GM23248 (cell line): ENCODE results near the gene LAMB1. TPM values are rescaled to one million over a fixed set of nuclear protein-coding genes. Genes with fewer than 3 reads are reported as not detected.
A peak's percentile ranks its signal among the peaks of the same experiment; 100 is the strongest.

Source experiments
- DNase-seq: peaks from one replicate; pipeline ENCODE4 v3.0.0-alpha.2; 2015
- H2AFZ ChIP-seq: fragments of 200-600 bp; sonication (generic); 2 replicates; pipeline ENCODE4 v1.6.1; 2016; ENCODE audit warnings: antibody characterized with exemption
- H3F3A ChIP-seq: fragments of 200-600 bp; sonication (generic); 2 replicates; pipeline ENCODE4 v1.6.1; 2016; ENCODE audit warnings: mild to moderate bottlenecking, antibody characterized with exemption, mixed run types; ENCODE audit not compliant: insufficient read depth
- H3K27ac ChIP-seq: fragments of 200-600 bp; sonication (generic); 2 replicates; pipeline ENCODE4 v1.5.1; 2016; ENCODE audit warnings: mild to moderate bottlenecking
- H3K27me3 ChIP-seq: fragments of 200-600 bp; sonication (generic); replicated peaks from 2 replicates; pipeline ENCODE4 v1.6.1; 2016; ENCODE audit warnings: mild to moderate bottlenecking; ENCODE audit not compliant: insufficient read depth
- H3K36me3 ChIP-seq: fragments of 200-600 bp; sonication (generic); 2 replicates; pipeline ENCODE4 v1.6.1; 2016; ENCODE audit warnings: low read depth, mild to moderate bottlenecking
- H3K4me1 ChIP-seq: fragments of 200-600 bp; sonication (generic); 2 replicates; pipeline ENCODE4 v1.6.1; 2016; ENCODE audit warnings: mild to moderate bottlenecking; ENCODE audit not compliant: insufficient read depth
- H3K4me2 ChIP-seq: fragments of 200-600 bp; sonication (generic); one replicate; pipeline ENCODE4 v1.6.1; 2016; ENCODE audit warnings: mild to moderate bottlenecking; ENCODE audit not compliant: unreplicated experiment
- H3K4me3 ChIP-seq: fragments of 200-600 bp; sonication (generic); 2 replicates; pipeline ENCODE4 v1.5.1; 2016; ENCODE audit warnings: mild to moderate bottlenecking
- H3K79me2 ChIP-seq: fragments of 200-600 bp; sonication (generic); 2 replicates; pipeline ENCODE4 v1.6.1; 2016; ENCODE audit warnings: mild to moderate bottlenecking; ENCODE audit not compliant: insufficient read depth
- H3K9ac ChIP-seq: fragments of 200-600 bp; sonication (generic); 2 replicates; pipeline ENCODE4 v1.6.1; 2016; ENCODE audit warnings: mild to moderate bottlenecking
- H3K9me2 ChIP-seq: fragments of 200-600 bp; sonication (generic); 2 replicates; pipeline ENCODE4 v1.6.1; 2016; ENCODE audit warnings: mixed run types, mild to moderate bottlenecking, moderate library complexity; ENCODE audit not compliant: insufficient read depth
- H3K9me3 ChIP-seq: fragments of 200-600 bp; sonication (generic); one replicate; pipeline ENCODE4 v1.6.1; 2017; ENCODE audit warnings: low read depth
- H4K20me1 ChIP-seq: fragments of 200-600 bp; sonication (generic); 2 replicates; pipeline ENCODE4 v1.6.0; 2016; ENCODE audit not compliant: insufficient read depth
- EZH2 ChIP-seq: fragments of 200-600 bp; sonication (generic); IDR thresholded peaks from 2 replicates; pipeline ENCODE4 v1.6.1; 2018; ENCODE audit warnings: antibody characterized with exemption, mild to moderate bottlenecking; ENCODE audit not compliant: insufficient read depth, poor library complexity, severe bottlenecking
- EZH2phosphoT487 ChIP-seq: fragments of 200-600 bp; sonication (generic); IDR thresholded peaks from 2 replicates; pipeline ENCODE4 v1.6.1; 2018; ENCODE audit warnings: antibody characterized with exemption, moderate library complexity, mild to moderate bottlenecking, low read depth; ENCODE audit not compliant: insufficient read depth
- WGBS, 2 experiments: methylation state at CpG; one replicate each; pipeline ENCODE4 v1.1.6; 2015 to 2017; ENCODE audit warnings: low lambda C conversion rate in 2 of 2, low coverage in 1 of 2; ENCODE audit errors: missing lambda C conversion rate in 2 of 2; 5-methylcytosine and 5-hydroxymethylcytosine counted together
- in situ Hi-C: fragments of 300-500 bp; cut with MboI; formaldehyde crosslinking; loops from 2 replicates; pipeline ENCODE4 v1.15.0; 2020
- polyA plus RNA-seq: library from polyadenylated mRNA; unstranded; fragments of >200 nt; fragmentation: Nextera tagmentation; extraction: Ambion mirVana; gene quantifications from 2 replicates; pipeline ENCODE4 v1.2.1, GENCODE V29; 2016
- total RNA-seq: library from RNA; depleted of rRNA; stranded (reverse); fragments of >200 nt; shearing (Covaris generic); gene quantifications from 2 replicates; pipeline ENCODE4 v1.2.3, GENCODE V29; 2014

Gene LAMB1
- total and polyA plus RNA-seq, 2 experiments from 2014 or later = 108 to 135 TPM

GRCh38 chr7:107914831-107915230, 88.1 kb downstream of the LAMB1 start:
- Histone ChIP-seq H3K4me1 (peaks cover 15% of the 10 kb centered on the region), H3K79me2 (peaks cover 43% of the 10 kb centered on the region), H3K4me2 (no peak overlapping the region), H3K9me3 (no peaks in the 10 kb centered on the region), H3K9ac (no peak overlapping the region), H3K27me3 (no peaks in the 10 kb centered on the region), H3K4me3 (no peak overlapping the region), H2AFZ (no peak overlapping the region), H4K20me1 (no peaks in the 10 kb centered on the region), H3F3A (peaks cover 41% of the 10 kb centered on the region; the same call in 1 of the 2 replicates), H3K36me3 (peaks cover 63% of the 10 kb centered on the region), H3K9me2 (no peaks in the 10 kb centered on the region), H3K27ac (no peak overlapping the region)
- in situ Hi-C loops = no loop called here
- no peak for DNase-seq
- WGBS, 2 experiments = 47 to 63% methylated on average over 1 of the region's 1 CpG
- TF ChIP-seq EZH2 (no peak), EZH2phosphoT487 (no peak)

- H3K36me3 ChIP-seq = peaks cover 63% of the 10 kb centered on the region
- TF ChIP-seq EZH2 = no peak
- no peak for TF ChIP-seq EZH2phosphoT487
- no peaks in the 10 kb centered on the region for H3K9me2 ChIP-seq
- H2AFZ ChIP-seq = no peak overlapping the region
- no peak overlapping the region for H3K4me3 ChIP-seq
- no peaks in the 10 kb centered on the region for H3K27me3 ChIP-seq
- peaks cover 43% of the 10 kb centered on the region for H3K79me2 ChIP-seq
- 68 to 71% methylated on average over 2 of the region's 2 CpGs for whole genome bisulfite sequencing, 2 experiments
- in situ Hi-C loops = no loop called here
- H4K20me1 ChIP-seq = no peaks in the 10 kb centered on the region
- peaks cover 37% of the 10 kb centered on the region; the same call in 1 of the 2 replicates for H3F3A ChIP-seq
- H3K9ac ChIP-seq = no peak overlapping the region
- H3K27ac ChIP-seq = 0 out of 2 replicates have a peak overlapping the region, but pooled peaks have one; percentile 3
- DNase-seq = peak; percentile 32
- no peaks in the 10 kb centered on the region for H3K9me3 ChIP-seq
- no peak overlapping the region for H3K4me2 ChIP-seq
- H3K4me1 ChIP-seq = peaks cover 15% of the 10 kb centered on the region
Observed at GRCh38 chr7:107913851-107914250, 89.1 kb downstream of the LAMB1 start.

- no peak overlapping the region for H3K4me2 ChIP-seq
- H3F3A ChIP-seq = peaks cover 22% of the 10 kb centered on the region; the same call in 1 of the 2 replicates
- WGBS, 2 experiments = 50 to 52% methylated on average over 2 of the region's 2 CpGs
- H3K9me2 ChIP-seq = no peaks in the 10 kb centered on the region
- H2AFZ ChIP-seq = no peak overlapping the region
- H4K20me1 ChIP-seq = no peaks in the 10 kb centered on the region
- H3K4me3 ChIP-seq = no peak overlapping the region
- in situ Hi-C loops = no loop called here
- no peaks in the 10 kb centered on the region for H3K9me3 ChIP-seq
- H3K79me2 ChIP-seq = peaks cover 43% of the 10 kb centered on the region
- H3K36me3 ChIP-seq = peaks cover 56% of the 10 kb centered on the region
- no peak overlapping the region for H3K9ac ChIP-seq
- no peaks in the 10 kb centered on the region for H3K27me3 ChIP-seq
- H3K4me1 ChIP-seq = peaks cover 12% of the 10 kb centered on the region
- DNase-seq = no peak
- TF ChIP-seq EZH2phosphoT487 = no peak
- TF ChIP-seq EZH2 = no peak
- H3K27ac ChIP-seq = no peak overlapping the region
Observed at GRCh38 chr7:107911981-107912380, 91.0 kb downstream of the LAMB1 start.

GRCh38 chr7:107909445-107909844, 93.5 kb downstream of the LAMB1 start:
- Histone ChIP-seq H3K79me2 (peaks cover 39% of the 10 kb centered on the region), H3K4me1 (peaks cover 12% of the 10 kb centered on the region), H3K4me3 (no peak overlapping the region), H3K27me3 (no peaks in the 10 kb centered on the region), H4K20me1 (no peaks in the 10 kb centered on the region), H2AFZ (no peak overlapping the region), H3K9me3 (no peaks in the 10 kb centered on the region), H3K9ac (no peak overlapping the region), H3F3A (peaks cover 22% of the 10 kb centered on the region; the same call in 1 of the 2 replicates), H3K36me3 (peaks cover 64% of the 10 kb centered on the region), H3K9me2 (no peaks in the 10 kb centered on the region), H3K4me2 (no peak overlapping the region), H3K27ac (no peak overlapping the region)
- 100% methylated on average over 1 of the region's 1 CpG for WGBS, 2 experiments
- DNase-seq = no peak
- in situ Hi-C loops = no loop called here
- TF ChIP-seq EZH2phosphoT487 = no peak
- TF ChIP-seq EZH2 = no peak

GRCh38 chr7:107907790-107908189, 95.2 kb downstream of the LAMB1 start:
- Histone ChIP-seq H3K36me3 (peaks cover 80% of the 10 kb centered on the region), H3K9ac (no peak overlapping the region), H3K79me2 (peaks cover 40% of the 10 kb centered on the region), H3K4me2 (no peak overlapping the region), H3K27me3 (no peaks in the 10 kb centered on the region), H2AFZ (no peak overlapping the region), H3K9me2 (no peaks in the 10 kb centered on the region), H3K27ac (no peak overlapping the region), H3K4me1 (peaks cover under 1% of the 10 kb centered on the region; the same call in 1 of the 2 replicates), H4K20me1 (no peaks in the 10 kb centered on the region), H3K4me3 (no peak overlapping the region), H3K9me3 (no peaks in the 10 kb centered on the region), H3F3A (peaks cover 11% of the 10 kb centered on the region; the same call in 1 of the 2 replicates)
- in situ Hi-C loops = no loop called here
- no peak for TF ChIP-seq EZH2phosphoT487
- TF ChIP-seq EZH2 = no peak
- WGBS, 2 experiments = 71 to 76% methylated on average over 2 of the region's 2 CpGs
- no peak for DNase-seq
